ENCODE measurements around the gene RIMKLA. TPM values are rescaled to one million over a fixed set of nuclear protein-coding genes. Genes with fewer than 3 reads are reported as not detected.

RIMKLA gene
- total and polyA plus RNA-seq, 3 experiments from 2014 or later: 0.24 to 2.0 (median 1.4) TPM

DNA sequence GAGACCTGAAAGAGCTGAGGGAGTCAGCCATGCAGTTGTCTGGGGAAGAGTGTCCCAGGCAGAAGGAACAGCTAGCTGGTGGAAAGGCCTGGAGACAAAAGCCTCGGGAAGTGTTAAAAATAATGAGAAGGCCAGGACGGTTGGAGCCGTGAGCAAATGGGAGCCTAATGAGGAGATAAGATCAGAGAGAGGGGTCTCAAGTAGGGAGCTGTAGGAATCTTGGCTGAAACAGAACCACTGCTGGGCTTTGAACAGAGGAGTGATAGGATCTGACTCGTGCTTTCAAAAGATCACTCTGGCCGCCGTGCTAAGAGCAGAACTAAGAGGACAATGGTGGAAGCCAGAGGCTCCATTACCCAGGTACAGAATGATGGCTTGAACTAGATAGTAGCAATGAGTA is 43.6 kb upstream of the RIMKLA start:
- H3K4me3 ChIP-seq (ENCODE audit: low read length): no peak overlapping the region
- no peak overlapping the region for H3K27ac ChIP-seq (ENCODE audit: low read depth, low read length)
- Mint-ChIP-seq H3K36me3 (peaks cover 0 to 14% (median 0%) of the 10 kb centered on the region in 3 donors), H3K27me3 (no peaks in the 10 kb centered on the region), H3K27ac (peak overlapping the region in 3 of 8 donors; percentile 33 to 39 (median 35)), H3K9me3 (no peaks in the 10 kb centered on the region), H3K4me3 (peak overlapping the region in 3 of 7 donors; percentile 4 to 23 (median 12)), H3K4me1 (peaks cover 33 to 40% (median 37%) of the 10 kb centered on the region in 3 donors)
- H3K36me3 ChIP-seq (ENCODE audit: insufficient read depth, low read length): no peaks in the 10 kb centered on the region
- peaks cover 29% of the 10 kb centered on the region for H3K4me1 ChIP-seq (ENCODE audit: insufficient read depth, low read length)
- no peaks in the 10 kb centered on the region for H3K9me3 ChIP-seq (ENCODE audit: low read length)
- POLR2A ChIA-PET: no interaction called here
- DNase-seq: no peak
- CTCF ChIA-PET: no interaction called here
- H3K27me3 ChIP-seq (ENCODE audit: insufficient read depth, low read length, poor library complexity, severe bottlenecking): no peaks in the 10 kb centered on the region

DNA sequence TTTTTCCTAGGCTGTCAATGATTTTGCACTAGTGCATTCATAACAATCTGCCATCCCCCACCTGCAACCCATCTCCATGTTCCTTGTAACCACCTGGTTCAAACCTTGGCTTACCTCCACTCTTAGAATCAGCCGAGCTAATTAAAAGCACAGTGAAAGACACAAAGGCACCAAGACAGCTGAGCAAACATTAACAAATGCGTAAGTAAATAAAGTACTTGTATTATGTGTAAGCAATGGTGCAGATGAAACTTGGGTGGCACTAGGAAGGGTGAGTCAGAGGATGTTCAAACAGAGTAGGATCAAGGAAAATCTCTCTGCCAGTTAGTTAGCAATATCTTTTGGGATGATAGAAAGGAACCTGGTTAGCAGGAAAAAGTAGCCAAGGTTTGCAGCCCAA is 40.5 kb upstream of the RIMKLA start:
- H3K27ac Mint-ChIP-seq: no peak overlapping the region
- H3K27me3 Mint-ChIP-seq: peaks cover 0 to under 1% of the 10 kb centered on the region in 2 donors
- no peak overlapping the region for H3K27ac ChIP-seq (ENCODE audit: low read depth, low read length)

DNA sequence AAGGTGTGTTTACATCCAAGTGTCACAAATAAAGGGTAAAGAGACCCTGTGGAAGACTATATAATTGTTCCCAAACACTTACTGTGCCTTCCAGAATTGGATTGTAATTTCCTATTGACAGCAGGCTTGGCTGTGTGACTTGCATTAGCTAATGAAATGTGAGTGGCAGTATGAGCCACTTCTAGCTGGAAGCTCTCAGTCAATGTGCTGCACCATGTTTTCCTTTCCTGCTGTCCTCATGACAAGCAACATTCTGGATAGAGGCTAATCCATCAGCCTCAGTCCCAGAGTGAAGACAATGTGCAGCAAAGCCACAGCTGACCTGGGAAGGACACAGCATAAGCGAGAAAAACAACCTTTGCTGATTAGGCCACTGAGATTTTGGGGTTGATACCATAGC is 39.7 kb upstream of the RIMKLA start:
- Mint-ChIP-seq H3K4me1 (peaks cover 8 to 12% (median 11%) of the 10 kb centered on the region in 3 donors), H3K27me3 (peaks cover 0 to 8% of the 10 kb centered on the region in 2 donors), H3K9me3 (no peaks in the 10 kb centered on the region), H3K27ac (no peak overlapping the region), H3K4me3 (no peak overlapping the region), H3K36me3 (peaks cover 0 to 2% (median under 1%) of the 10 kb centered on the region in 3 donors)
- POLR2A ChIA-PET: no interaction called here
- Histone ChIP-seq H3K27me3 (ENCODE audit: insufficient read depth, low read length, poor library complexity, severe bottlenecking) (no peaks in the 10 kb centered on the region), H3K9me3 (ENCODE audit: low read length) (no peaks in the 10 kb centered on the region), H3K4me3 (ENCODE audit: low read length) (no peak overlapping the region), H3K36me3 (ENCODE audit: insufficient read depth, low read length) (no peaks in the 10 kb centered on the region), H3K27ac (ENCODE audit: low read depth, low read length) (no peak overlapping the region), H3K4me1 (ENCODE audit: insufficient read depth, low read length) (peaks cover 6% of the 10 kb centered on the region)
- no peak for DNase-seq
- CTCF ChIA-PET: no interaction called here

More for the DNA sequence above, 40.5 kb upstream of the RIMKLA start:
- ChIA-PET CTCF (interaction anchor here (2.5 kb wide), 1 partner anchor 23 kb away, joined by 7 read pairs; no protein-coding TSS in a partner anchor), POLR2A (no interaction called here)
- peaks cover 0 to 6% (median 0%) of the 10 kb centered on the region in 3 donors for H3K36me3 Mint-ChIP-seq
- Histone ChIP-seq H3K4me1 (ENCODE audit: insufficient read depth, low read length) (peaks cover 9% of the 10 kb centered on the region), H3K36me3 (ENCODE audit: insufficient read depth, low read length) (no peaks in the 10 kb centered on the region), H3K4me3 (ENCODE audit: low read length) (no peak overlapping the region), H3K27me3 (ENCODE audit: insufficient read depth, low read length, poor library complexity, severe bottlenecking) (no peaks in the 10 kb centered on the region), H3K9me3 (ENCODE audit: low read length) (no peaks in the 10 kb centered on the region)
- H3K4me1 Mint-ChIP-seq: peaks cover 11 to 17% (median 14%) of the 10 kb centered on the region in 3 donors
- H3K4me3 Mint-ChIP-seq: no peak overlapping the region
- no peak for DNase-seq
- no peaks in the 10 kb centered on the region for H3K9me3 Mint-ChIP-seq

DNA sequence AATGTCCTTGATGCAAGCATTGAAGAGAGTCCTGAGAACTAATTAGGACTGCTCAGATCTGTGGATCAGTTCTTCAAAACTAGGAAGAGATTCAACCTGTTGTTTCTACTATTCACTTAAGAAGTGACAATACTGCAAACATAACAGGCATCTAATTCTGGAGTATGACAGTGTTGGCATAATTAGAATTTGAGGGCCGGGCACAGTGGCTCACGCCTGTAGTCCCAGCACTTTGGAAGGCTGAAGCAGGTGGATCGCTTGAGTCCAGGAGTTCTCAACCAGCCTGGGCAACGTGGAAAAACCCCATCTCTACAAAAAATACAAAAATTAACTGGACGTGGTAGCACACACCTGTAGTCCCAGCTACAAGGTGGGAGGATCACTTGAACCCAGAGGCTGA is 37.5 kb upstream of the RIMKLA start:
- H3K4me1 ChIP-seq (ENCODE audit: insufficient read depth, low read length): no peaks in the 10 kb centered on the region
- H3K27ac Mint-ChIP-seq: peak overlapping the region in 1 of 8 donors; percentile 27
- CTCF ChIA-PET: no interaction called here
- no peak overlapping the region for H3K4me3 Mint-ChIP-seq
- no peak for DNase-seq
- peaks cover 0 to 2% (median 0%) of the 10 kb centered on the region in 3 donors for H3K36me3 Mint-ChIP-seq
- H3K36me3 ChIP-seq (ENCODE audit: insufficient read depth, low read length): no peaks in the 10 kb centered on the region
- POLR2A ChIA-PET: interaction anchor here (0.6 to 0.7 kb wide), 2 partner anchors 11 to 23 kb away, joined by 3 read pairs; no protein-coding TSS in a partner anchor
- no peak overlapping the region for H3K4me3 ChIP-seq (ENCODE audit: low read length)
- no peaks in the 10 kb centered on the region for H3K9me3 ChIP-seq (ENCODE audit: low read length)
- H3K27me3 Mint-ChIP-seq: peaks cover 4 to 15% of the 10 kb centered on the region in 2 donors
- H3K27ac ChIP-seq (ENCODE audit: low read depth, low read length): no peak overlapping the region
- no peaks in the 10 kb centered on the region for H3K9me3 Mint-ChIP-seq
- H3K4me1 Mint-ChIP-seq: no peaks in the 10 kb centered on the region
- no peaks in the 10 kb centered on the region for H3K27me3 ChIP-seq (ENCODE audit: insufficient read depth, low read length, poor library complexity, severe bottlenecking)

DNA sequence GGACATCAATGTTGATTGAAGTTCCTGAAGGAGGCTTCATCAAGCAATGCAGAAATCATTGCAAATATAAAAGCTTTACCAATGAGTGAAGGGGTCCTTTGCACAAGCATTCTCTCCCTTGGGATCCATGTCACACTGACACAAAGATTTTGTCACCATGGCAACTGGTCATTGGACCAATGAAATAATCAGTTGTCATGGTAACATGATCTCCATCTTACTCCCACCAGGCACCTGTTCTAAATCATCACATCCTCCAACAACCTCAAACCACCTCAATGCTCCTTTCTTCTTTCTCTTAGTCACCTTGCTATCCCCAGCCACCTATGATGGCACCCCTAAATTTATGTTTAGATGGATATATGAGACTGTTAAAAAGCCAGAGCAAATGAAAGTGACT is 32.1 kb upstream of the RIMKLA start:
- H3K27me3 ChIP-seq (ENCODE audit: insufficient read depth, low read length, poor library complexity, severe bottlenecking): no peaks in the 10 kb centered on the region
- no peak for DNase-seq
- no peaks in the 10 kb centered on the region for H3K36me3 ChIP-seq (ENCODE audit: insufficient read depth, low read length)
- no peaks in the 10 kb centered on the region for H3K9me3 ChIP-seq (ENCODE audit: low read length)
- Mint-ChIP-seq H3K27ac (no peak overlapping the region), H3K4me3 (no peak overlapping the region), H3K9me3 (no peaks in the 10 kb centered on the region), H3K4me1 (no peaks in the 10 kb centered on the region), H3K36me3 (peaks cover 0 to 2% (median 0%) of the 10 kb centered on the region in 3 donors), H3K27me3 (peaks cover 14 to 51% of the 10 kb centered on the region in 2 donors)
- no peaks in the 10 kb centered on the region for H3K4me1 ChIP-seq (ENCODE audit: insufficient read depth, low read length)
- H3K27ac ChIP-seq (ENCODE audit: low read depth, low read length): no peak overlapping the region
- POLR2A ChIA-PET: no interaction called here
- no peak overlapping the region for H3K4me3 ChIP-seq (ENCODE audit: low read length)
- CTCF ChIA-PET: interaction anchor here (0.8 kb wide), 1 partner anchor 10 kb away, joined by 3 read pairs; no protein-coding TSS in a partner anchor

DNA sequence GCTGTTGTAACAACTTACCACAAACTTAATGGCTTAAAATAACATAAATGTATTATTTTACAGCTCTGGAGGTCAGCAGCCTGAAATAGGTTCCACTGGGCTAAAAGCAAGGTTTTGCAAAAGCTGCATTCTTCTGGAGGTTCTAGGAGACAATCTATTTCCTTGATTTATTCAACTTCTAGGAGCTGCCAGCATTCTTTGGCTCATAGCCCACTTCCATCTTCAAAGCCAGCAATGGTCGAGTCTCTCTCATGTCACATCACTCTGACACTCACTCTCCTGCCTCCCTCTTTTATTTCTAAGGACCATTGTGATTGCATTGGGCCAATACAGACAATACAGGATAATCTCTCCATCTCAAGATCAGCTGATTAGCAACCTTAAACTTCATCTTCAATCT is 30.5 kb upstream of the RIMKLA start:
- no peak overlapping the region for H3K27ac Mint-ChIP-seq

DNA sequence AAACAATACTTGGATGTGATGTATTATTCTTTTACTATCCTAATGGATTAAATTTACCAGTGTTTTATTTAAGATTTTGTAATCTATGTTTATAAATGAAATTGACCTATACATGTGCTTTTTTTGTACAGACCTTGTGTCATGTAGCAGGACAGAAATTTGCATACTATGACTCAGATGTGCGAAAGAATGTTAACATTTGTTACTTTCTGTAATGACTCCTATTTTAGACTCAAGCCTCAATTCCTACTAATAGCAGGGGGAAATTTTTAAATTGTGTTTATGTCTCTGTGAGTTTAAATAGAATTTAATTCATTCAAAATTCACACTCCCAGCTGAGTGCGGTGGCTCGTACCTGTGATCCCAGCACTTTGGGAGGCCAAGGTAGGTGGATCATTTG is 21.8 kb upstream of the RIMKLA start:
- Mint-ChIP-seq H3K27ac (no peak overlapping the region), H3K9me3 (no peaks in the 10 kb centered on the region), H3K27me3 (peaks cover 10 to 14% of the 10 kb centered on the region in 2 donors), H3K4me1 (no peaks in the 10 kb centered on the region), H3K36me3 (no peaks in the 10 kb centered on the region), H3K4me3 (no peak overlapping the region)
- H3K4me3 ChIP-seq (ENCODE audit: low read length): no peak overlapping the region
- H3K4me1 ChIP-seq (ENCODE audit: insufficient read depth, low read length): no peaks in the 10 kb centered on the region
- no peaks in the 10 kb centered on the region for H3K36me3 ChIP-seq (ENCODE audit: insufficient read depth, low read length)
- no peaks in the 10 kb centered on the region for H3K27me3 ChIP-seq (ENCODE audit: insufficient read depth, low read length, poor library complexity, severe bottlenecking)
- DNase-seq: no peak
- CTCF ChIA-PET: no interaction called here
- no peaks in the 10 kb centered on the region for H3K9me3 ChIP-seq (ENCODE audit: low read length)
- POLR2A ChIA-PET: no interaction called here
- no peak overlapping the region for H3K27ac ChIP-seq (ENCODE audit: low read depth, low read length)

More for the DNA sequence above, 30.5 kb upstream of the RIMKLA start:
- Mint-ChIP-seq H3K36me3 (peaks cover 0 to 2% (median 0%) of the 10 kb centered on the region in 3 donors), H3K9me3 (no peaks in the 10 kb centered on the region), H3K4me1 (no peaks in the 10 kb centered on the region), H3K4me3 (no peak overlapping the region), H3K27me3 (peaks cover 18 to 51% of the 10 kb centered on the region in 2 donors)
- no peaks in the 10 kb centered on the region for H3K27me3 ChIP-seq (ENCODE audit: insufficient read depth, low read length, poor library complexity, severe bottlenecking)
- ChIA-PET POLR2A (no interaction called here), CTCF (no interaction called here)
- no peak overlapping the region for H3K4me3 ChIP-seq (ENCODE audit: low read length)
- H3K9me3 ChIP-seq (ENCODE audit: low read length): no peaks in the 10 kb centered on the region
- DNase-seq: no peak
- H3K27ac ChIP-seq (ENCODE audit: low read depth, low read length): no peak overlapping the region
- no peaks in the 10 kb centered on the region for H3K36me3 ChIP-seq (ENCODE audit: insufficient read depth, low read length)
- no peaks in the 10 kb centered on the region for H3K4me1 ChIP-seq (ENCODE audit: insufficient read depth, low read length)

DNA sequence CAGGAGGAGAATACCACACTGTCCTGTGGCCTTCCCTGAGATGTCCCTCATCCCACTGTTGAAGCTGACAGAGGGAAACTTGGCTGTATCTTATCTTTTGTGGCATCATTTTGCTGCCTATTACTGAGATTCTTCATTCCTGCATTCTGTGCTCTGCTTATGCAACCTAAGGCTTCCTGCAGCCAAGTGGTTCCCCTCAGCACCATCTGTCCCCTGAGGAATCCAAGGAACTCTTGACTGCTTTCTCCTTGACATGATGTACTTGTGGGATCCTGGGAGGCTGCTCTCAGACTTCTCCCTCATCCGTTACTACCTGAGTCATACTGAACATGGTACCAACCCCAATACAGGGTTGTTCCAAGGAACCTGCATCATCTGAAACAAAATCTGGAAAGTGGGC is 21.1 kb upstream of the RIMKLA start:
- no peaks in the 10 kb centered on the region for H3K9me3 Mint-ChIP-seq

More for the DNA sequence above, 21.1 kb upstream of the RIMKLA start:
- Histone ChIP-seq H3K4me3 (ENCODE audit: low read length) (no peak overlapping the region), H3K4me1 (ENCODE audit: insufficient read depth, low read length) (no peaks in the 10 kb centered on the region), H3K27me3 (ENCODE audit: insufficient read depth, low read length, poor library complexity, severe bottlenecking) (no peaks in the 10 kb centered on the region), H3K36me3 (ENCODE audit: insufficient read depth, low read length) (no peaks in the 10 kb centered on the region), H3K27ac (ENCODE audit: low read depth, low read length) (no peak overlapping the region), H3K9me3 (ENCODE audit: low read length) (no peaks in the 10 kb centered on the region)
- POLR2A ChIA-PET: no interaction called here
- no peaks in the 10 kb centered on the region for H3K36me3 Mint-ChIP-seq
- CTCF ChIA-PET: no interaction called here
- no peak for DNase-seq
- H3K27me3 Mint-ChIP-seq: peaks cover 7 to 14% of the 10 kb centered on the region in 2 donors
- H3K27ac Mint-ChIP-seq: no peak overlapping the region
- no peak overlapping the region for H3K4me3 Mint-ChIP-seq
- no peaks in the 10 kb centered on the region for H3K4me1 Mint-ChIP-seq

Data from CD8-positive, alpha-beta memory T cell (primary cell).